HepG2 (cell line): ENCODE results near the gene IFNL1.

Experiments used
- CTCF ChIP-seq: sonication (generic); formaldehyde crosslinking; IDR thresholded peaks from 2 replicates; pipeline ENCODE4 v1.5.0; 2020; ENCODE audit warnings: mild to moderate bottlenecking, missing genetic modification reagents, moderate library complexity
- KAT7 ChIP-seq: IDR thresholded peaks from 2 replicates; pipeline ENCODE4 v1.6.1; 2018; ENCODE audit warnings: borderline replicate concordance, missing compliant biosample characterization
- NPAS2 ChIP-seq: sonication (generic); formaldehyde crosslinking; IDR thresholded peaks from 2 replicates; pipeline ENCODE4 v1.8.0; 2022; ENCODE audit warnings: mild to moderate bottlenecking, missing genetic modification reagents, borderline replicate concordance
- SNRNP70 ChIP-seq: fragments of 200-400 bp; formaldehyde crosslinking; IDR thresholded peaks from 2 replicates; pipeline ENCODE4 v1.6.1; 2017; ENCODE audit warnings: mild to moderate bottlenecking, low read depth, low read length, moderate library complexity

DNA sequence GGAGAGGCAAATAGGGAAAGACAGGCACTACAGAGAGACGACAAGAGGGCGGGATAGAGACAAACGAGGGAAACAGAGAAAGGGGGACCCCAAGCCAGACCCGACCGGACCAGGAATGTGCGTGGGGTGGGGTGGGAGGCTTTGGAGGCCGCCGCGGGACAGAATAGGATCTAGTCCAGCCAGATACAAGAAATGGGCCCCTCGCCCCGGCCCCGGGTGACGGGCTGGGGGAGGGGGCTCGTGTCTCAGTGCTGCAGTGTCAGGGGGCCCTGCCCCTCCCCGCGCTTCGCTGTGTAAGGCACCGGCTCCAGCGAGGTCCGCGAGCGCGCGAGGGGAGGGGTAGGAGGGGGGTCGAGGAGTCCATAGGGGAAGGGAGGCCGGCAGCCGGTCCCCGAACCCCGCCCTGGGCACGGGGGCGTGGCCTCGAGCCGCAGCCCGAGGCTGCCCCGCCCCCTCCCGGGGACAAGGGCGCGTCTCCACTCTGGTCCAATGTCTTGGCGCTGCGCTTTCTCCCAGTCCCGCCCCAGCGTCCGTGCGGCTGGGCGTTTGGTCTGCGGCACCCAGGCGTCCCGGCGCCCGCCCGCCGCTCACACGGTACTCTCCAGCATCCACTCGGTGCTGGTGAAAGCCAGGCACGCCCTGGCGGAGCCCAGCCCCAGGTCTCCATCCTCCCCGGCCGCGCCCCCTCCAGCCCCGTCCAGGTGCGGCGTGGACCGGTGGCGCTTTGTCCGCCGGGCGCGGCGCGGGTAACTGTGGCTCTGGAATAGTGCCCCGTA, 11.0 kb downstream of the IFNL1 start:
- TF ChIP-seq SNRNP70, result no peak
- TF ChIP-seq KAT7, result no peak
- TF ChIP-seq NPAS2 (CRISPR knock-in tag), result no peak
- no peak for TF ChIP-seq CTCF
